Tibial nerve (tissue), 4 donors: Measurements from ENCODE around the gene CHORDC1. TPM values are rescaled to one million over a fixed set of nuclear protein-coding genes. Genes with fewer than 3 reads are reported as not detected.
"Not testable (repeated sequence)": the region's sequence is repeated elsewhere in the genome, so short reads cannot be mapped to it uniquely, and the experiment has no call there.

Experiments
- DNase-seq, 2 donors: peaks; one replicate each; pipeline ENCODE4 v3.0.0-alpha.2; 2019; ENCODE audit warnings: low spot score in 2 of 2
- H3K27ac ChIP-seq, 4 donors: fragments of 200-600 bp; sonication (generic) in 3 of 4; one replicate each; pipeline ENCODE4 v1.5.1; 2017 to 2019; ENCODE audit warnings: mild to moderate bottlenecking in 1 of 4
- H3K27me3 ChIP-seq, 2 donors: fragments of 200-600 bp; sonication (generic) in 1 of 2; one replicate each; pipeline versions ENCODE4 v1.5.1 to v1.6.0; 2017 to 2019
- H3K36me3 ChIP-seq, 3 donors: fragments of 200-600 bp; sonication (generic); one replicate each; pipeline ENCODE4 v1.5.1; 2018 to 2019
- H3K4me1 ChIP-seq, 4 donors: fragments of 200-600 bp; sonication (generic) in 3 of 4; one replicate each; pipeline ENCODE4 v1.5.1; 2017 to 2019
- H3K4me3 ChIP-seq, 4 donors: fragments of 200-600 bp; sonication (generic) in 3 of 4; one replicate each; pipeline ENCODE4 v1.5.1; 2017 to 2019; ENCODE audit warnings: mild to moderate bottlenecking in 1 of 4, moderate library complexity in 1 of 4
- H3K9me3 ChIP-seq, 4 donors: fragments of 200-600 bp; sonication (generic) in 3 of 4; one replicate each; pipeline ENCODE4 v1.5.1; 2017 to 2019
- CTCF ChIP-seq, 5 experiments: fragments of 200-600 bp in 3 of 5; fragments of 450-650 bp in 2 of 5; sonication (generic) in 3 of 5; IDR thresholded peaks; one replicate each; pipeline ENCODE4 v1.5.1; 2016 to 2019; ENCODE audit warnings: antibody characterized with exemption in 5 of 5, mild to moderate bottlenecking in 3 of 5, moderate library complexity in 2 of 5
- EP300 ChIP-seq, 2 donors: sonication (generic); formaldehyde crosslinking; IDR thresholded peaks; one replicate each; pipeline ENCODE4 v1.6.1; 2017; ENCODE audit warnings: antibody characterized with exemption in 2 of 2, mild to moderate bottlenecking in 1 of 2
- POLR2A ChIP-seq, 2 donors: fragments of 450-650 bp; IDR thresholded peaks; one replicate each; pipeline ENCODE4 v1.6.1; 2017; ENCODE audit warnings: antibody characterized with exemption in 2 of 2, mild to moderate bottlenecking in 2 of 2, moderate library complexity in 2 of 2
- WGBS, 2 donors: methylation state at CpG; one replicate each; pipeline ENCODE4 v1.1.5; 2018; 5-methylcytosine and 5-hydroxymethylcytosine counted together
- total RNA-seq, 4 donors: library from RNA; depleted of rRNA; stranded (reverse); fragments of >200 nt; gene quantifications; one replicate each; pipeline ENCODE4 v1.1.0, GENCODE V29; 2016

Gene CHORDC1
- total RNA-seq, 4 donors from 2014 or later, result 30.0 to 69.3 (median 46.6) TPM

- 96 to 97% methylated on average over 6 of the region's 6 CpGs for WGBS, 2 donors
- Histone ChIP-seq H3K4me3 (no peak overlapping the region), H3K36me3 (peaks cover 0 to 4% (median 0%) of the 10 kb centered on the region in 3 donors), H3K4me1 (peaks cover 0 to 52% (median 18%) of the 10 kb centered on the region in 4 donors), H3K27ac (no peak overlapping the region), H3K9me3 (no peaks in the 10 kb centered on the region), H3K27me3 (no peaks in the 10 kb centered on the region)
- no peak for DNase-seq
- TF ChIP-seq EP300 (IDR thresholded peaks at IDR 0.05) (no peak), POLR2A (IDR thresholded peaks at IDR 0.05) (no peak), CTCF (IDR thresholded peaks at IDR 0.05) (no peak)
Measured at GRCh38 chr11:90219438-90219837, 3.4 kb downstream of the CHORDC1 start.

DNA sequence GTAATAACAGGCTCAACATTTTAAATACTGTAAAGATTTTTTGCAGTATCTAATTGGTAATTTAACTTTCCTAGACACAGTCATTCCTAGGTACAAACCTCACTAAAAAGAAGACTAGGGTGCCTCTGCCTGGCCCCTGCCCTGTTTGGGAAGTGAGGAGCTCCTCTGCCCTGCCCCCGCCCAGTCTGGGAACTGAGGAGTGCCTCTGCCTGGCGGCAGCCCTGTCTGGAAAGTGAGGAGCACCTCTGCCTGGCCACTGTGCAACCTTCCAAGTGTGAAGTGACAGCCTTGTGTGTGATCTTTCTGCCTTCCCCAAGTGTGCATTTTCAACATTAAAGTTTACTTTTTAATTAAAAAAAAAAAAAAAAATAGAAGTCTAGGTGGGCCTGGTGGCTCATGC, 4.2 kb downstream of the CHORDC1 start:
- WGBS, 2 donors, result 71 to 79% methylated on average over 2 of the region's 2 CpGs
- no peaks in the 10 kb centered on the region for H3K27me3 ChIP-seq
- peaks cover 0 to 8% (median 0%) of the 10 kb centered on the region in 3 donors for H3K36me3 ChIP-seq
- H3K9me3 ChIP-seq, result no peaks in the 10 kb centered on the region
- no peak overlapping the region for H3K27ac ChIP-seq
- peaks cover 0 to 44% (median 18%) of the 10 kb centered on the region in 4 donors for H3K4me1 ChIP-seq
- TF ChIP-seq POLR2A (IDR thresholded peaks at IDR 0.05) (no peak), CTCF (IDR thresholded peaks at IDR 0.05) (no peak), EP300 (IDR thresholded peaks at IDR 0.05) (no peak)
- DNase-seq, result no peak
- no peak overlapping the region for H3K4me3 ChIP-seq

DNA sequence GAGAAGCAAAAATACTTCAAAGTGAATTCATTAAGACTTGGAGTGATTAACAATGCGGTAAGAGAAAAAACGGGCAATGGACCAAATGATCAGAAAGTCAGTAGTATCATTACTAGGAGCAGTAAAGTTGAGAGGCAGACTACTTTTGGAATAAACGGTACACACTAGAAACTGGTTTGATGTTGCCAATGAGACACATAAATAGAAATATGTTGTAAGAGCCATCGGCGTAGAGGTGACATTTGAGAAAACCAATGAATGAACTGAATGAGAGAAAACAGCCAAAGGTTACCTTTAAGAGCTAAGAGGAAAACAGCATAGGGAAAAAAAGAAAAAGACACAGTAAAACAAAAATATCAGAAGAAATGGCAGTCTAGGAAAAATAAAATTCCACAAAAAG, 6.2 kb downstream of the CHORDC1 start:
- H3K4me3 ChIP-seq, result no peak overlapping the region
- no peaks in the 10 kb centered on the region for H3K9me3 ChIP-seq
- no peak for DNase-seq
- H3K36me3 ChIP-seq, result peaks cover 0 to 23% (median 0%) of the 10 kb centered on the region in 3 donors
- no peak overlapping the region for H3K27ac ChIP-seq
- WGBS, 2 donors, result 80 to 83% methylated on average over 5 of the region's 5 CpGs
- H3K27me3 ChIP-seq, result no peaks in the 10 kb centered on the region
- no peak for TF ChIP-seq EP300 (IDR thresholded peaks at IDR 0.05)
- no peak for TF ChIP-seq POLR2A (IDR thresholded peaks at IDR 0.05)
- TF ChIP-seq CTCF (IDR thresholded peaks at IDR 0.05), result no peak
- peaks cover 0 to 37% (median 16%) of the 10 kb centered on the region in 4 donors for H3K4me1 ChIP-seq

GRCh38 chr11:90213322-90213721, 9.5 kb downstream of the CHORDC1 start:
- Histone ChIP-seq H3K9me3 (no peaks in the 10 kb centered on the region), H3K4me1 (peaks cover 0 to 13% (median 0%) of the 10 kb centered on the region in 4 donors), H3K36me3 (peaks cover 0 to 51% (median 0%) of the 10 kb centered on the region in 3 donors), H3K4me3 (no peak overlapping the region), H3K27ac (no peak overlapping the region), H3K27me3 (no peaks in the 10 kb centered on the region)
- 91 to 95% methylated on average over 3 of the region's 3 CpGs for WGBS, 2 donors
- DNase-seq, result no peak
- TF ChIP-seq POLR2A (IDR thresholded peaks at IDR 0.05) (no peak), EP300 (IDR thresholded peaks at IDR 0.05) (no peak), CTCF (IDR thresholded peaks at IDR 0.05) (no peak)

GRCh38 chr11:90208857-90209256, 14.0 kb downstream of the CHORDC1 start:
- no peak for DNase-seq
- 88 to 92% methylated on average over 2 of the region's 2 CpGs for WGBS, 2 donors
- Histone ChIP-seq H3K4me1 (peaks cover 0 to 10% (median 0%) of the 10 kb centered on the region in 4 donors), H3K9me3 (no peaks in the 10 kb centered on the region), H3K4me3 (no peak overlapping the region), H3K27ac (no peak overlapping the region), H3K36me3 (peaks cover 0 to 73% (median 0%) of the 10 kb centered on the region in 3 donors), H3K27me3 (no peaks in the 10 kb centered on the region)
- TF ChIP-seq POLR2A (IDR thresholded peaks at IDR 0.05) (no peak), EP300 (IDR thresholded peaks at IDR 0.05) (no peak), CTCF (IDR thresholded peaks at IDR 0.05) (no peak)

- DNase-seq, H3K4me3 ChIP-seq, H3K27me3 ChIP-seq, H3K27ac ChIP-seq, H3K9me3 ChIP-seq: not testable (repeated sequence)
- H3K36me3 ChIP-seq, result peaks cover 0 to 67% (median 0%) of the 10 kb centered on the region in 3 donors
- WGBS, 2 donors, result 91 to 94% methylated on average over 10 of the region's 10 CpGs
- peaks cover 0 to 10% (median 0%) of the 10 kb centered on the region in 4 donors for H3K4me1 ChIP-seq
Measured at GRCh38 chr11:90207992-90208391, 14.9 kb downstream of the CHORDC1 start.
